Ovary (tissue), 3 donors: Measurements from ENCODE around the gene PRR27.

ENCODE experiments used
- CTCF ChIP-seq, 3 donors: fragments of 450-650 bp in 2 of 3; fragments of 200-600 bp in 1 of 3; IDR thresholded peaks; one replicate each; pipeline versions ENCODE4 v1.5.1 to v1.8.0; 2016 to 2022; ENCODE audit warnings: antibody characterized with exemption in 3 of 3, mild to moderate bottlenecking in 1 of 3
- POLR2A ChIP-seq: fragments of 450-650 bp; IDR thresholded peaks from one replicate; pipeline ENCODE4 v1.6.1; 2017; ENCODE audit warnings: antibody characterized with exemption, mild to moderate bottlenecking, moderate library complexity
- donor health status: DM: no; HTN: no; CAD: no.

GRCh38 chr4:70152088-70152487 lies 1.9 kb upstream of the PRR27 start:
- TF ChIP-seq CTCF (IDR thresholded peaks at IDR 0.05) (no peak), POLR2A (no peak)
